Coronary artery (tissue), 2 donors: Measurements from ENCODE around the gene MBLAC1.
A peak's percentile ranks its signal among the peaks of the same experiment; 100 is the strongest.

Source experiments
- DNase-seq: peaks from one replicate; pipeline ENCODE4 v3.0.0-alpha.2; 2017; ENCODE audit warnings: low spot score
- H3K27ac ChIP-seq, 2 donors: fragments of 200-600 bp; sonication (generic); one replicate each; pipeline ENCODE4 v1.5.1; 2016 to 2019
- H3K4me3 ChIP-seq: fragments of 200-600 bp; sonication (generic); 2 replicates; pipeline ENCODE4 v1.5.1; 2016; ENCODE audit warnings: mild to moderate bottlenecking, moderate library complexity
- TF ChIP-seq, protein P1 (sequence below): fragments of 200-600 bp; sonication (generic); IDR thresholded peaks from one replicate; pipeline ENCODE4 v1.5.1; 2019; ENCODE audit warnings: antibody characterized with exemption

MBLAC1 gene

DNA sequence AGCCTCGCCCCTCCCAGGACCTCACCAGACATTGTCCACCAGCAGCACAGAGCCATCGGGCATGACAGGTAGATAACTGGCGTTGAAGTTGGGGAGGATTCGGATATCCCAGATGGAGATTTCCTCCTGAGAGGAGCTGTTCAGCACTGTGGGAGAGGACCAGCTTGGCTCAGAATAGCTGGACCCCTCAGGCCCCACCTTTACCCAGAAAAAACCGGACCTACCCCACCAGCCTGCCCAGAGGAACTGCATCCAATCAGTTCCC lies 30.2 kb downstream of the MBLAC1 start:
- TF ChIP-seq, protein P1, sequence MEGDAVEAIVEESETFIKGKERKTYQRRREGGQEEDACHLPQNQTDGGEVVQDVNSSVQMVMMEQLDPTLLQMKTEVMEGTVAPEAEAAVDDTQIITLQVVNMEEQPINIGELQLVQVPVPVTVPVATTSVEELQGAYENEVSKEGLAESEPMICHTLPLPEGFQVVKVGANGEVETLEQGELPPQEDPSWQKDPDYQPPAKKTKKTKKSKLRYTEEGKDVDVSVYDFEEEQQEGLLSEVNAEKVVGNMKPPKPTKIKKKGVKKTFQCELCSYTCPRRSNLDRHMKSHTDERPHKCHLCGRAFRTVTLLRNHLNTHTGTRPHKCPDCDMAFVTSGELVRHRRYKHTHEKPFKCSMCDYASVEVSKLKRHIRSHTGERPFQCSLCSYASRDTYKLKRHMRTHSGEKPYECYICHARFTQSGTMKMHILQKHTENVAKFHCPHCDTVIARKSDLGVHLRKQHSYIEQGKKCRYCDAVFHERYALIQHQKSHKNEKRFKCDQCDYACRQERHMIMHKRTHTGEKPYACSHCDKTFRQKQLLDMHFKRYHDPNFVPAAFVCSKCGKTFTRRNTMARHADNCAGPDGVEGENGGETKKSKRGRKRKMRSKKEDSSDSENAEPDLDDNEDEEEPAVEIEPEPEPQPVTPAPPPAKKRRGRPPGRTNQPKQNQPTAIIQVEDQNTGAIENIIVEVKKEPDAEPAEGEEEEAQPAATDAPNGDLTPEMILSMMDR, result no peak
- no peak for DNase-seq
- Histone ChIP-seq H3K27ac (peak overlapping the region in 1 of 2 donors; percentile 84), H3K4me3 (peak overlapping the region; percentile 91)

DNA sequence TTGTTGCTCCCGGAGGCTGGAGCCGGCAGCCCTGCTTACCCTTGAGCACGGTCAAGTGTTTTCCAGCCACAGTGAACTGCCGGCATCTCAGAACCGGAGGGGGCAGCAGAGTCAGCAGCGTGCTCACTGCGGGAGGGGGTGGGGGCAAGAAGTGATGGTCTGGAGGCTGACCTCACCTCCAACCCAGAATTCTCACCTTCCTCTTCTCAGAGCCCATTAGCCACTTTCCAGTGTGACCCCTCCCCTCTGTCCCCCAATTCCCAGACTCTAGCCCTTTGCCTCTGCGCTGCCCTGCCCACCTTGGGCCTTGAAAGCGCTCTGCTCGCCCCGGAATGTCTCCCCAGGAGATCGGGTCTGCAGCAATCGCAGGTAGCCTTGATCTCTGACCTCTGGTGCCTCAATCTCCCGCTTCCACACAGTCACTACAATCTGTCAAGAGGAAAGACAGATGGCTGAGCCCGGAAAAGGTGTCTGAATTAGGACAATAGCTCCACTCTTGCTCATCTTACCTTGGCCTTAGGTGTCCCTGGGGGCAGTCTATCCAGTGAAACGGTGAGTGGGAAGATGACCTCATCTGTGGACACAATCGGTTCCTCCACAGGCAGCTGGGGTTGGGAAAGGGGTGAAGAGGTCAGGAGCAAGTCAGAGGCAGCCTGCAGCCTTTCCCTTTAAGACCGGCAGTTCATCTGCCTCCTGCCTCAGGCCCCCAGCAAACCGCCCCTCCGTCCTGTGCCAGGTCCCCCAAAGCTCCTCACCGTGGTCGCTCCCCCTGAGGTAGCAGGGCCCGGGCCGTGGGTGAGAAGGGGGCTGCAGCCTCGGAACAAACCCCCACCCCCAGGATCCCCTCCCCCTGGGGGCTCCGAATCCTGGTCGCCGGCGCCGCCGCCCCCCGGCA lies 30.8 kb downstream of the MBLAC1 start:
- TF ChIP-seq, protein P1, result no peak
- Histone ChIP-seq H3K4me3 (peak overlapping the region; percentile 91), H3K27ac (peak overlapping the region; percentile 63 to 84)
- no peak for DNase-seq

DNA sequence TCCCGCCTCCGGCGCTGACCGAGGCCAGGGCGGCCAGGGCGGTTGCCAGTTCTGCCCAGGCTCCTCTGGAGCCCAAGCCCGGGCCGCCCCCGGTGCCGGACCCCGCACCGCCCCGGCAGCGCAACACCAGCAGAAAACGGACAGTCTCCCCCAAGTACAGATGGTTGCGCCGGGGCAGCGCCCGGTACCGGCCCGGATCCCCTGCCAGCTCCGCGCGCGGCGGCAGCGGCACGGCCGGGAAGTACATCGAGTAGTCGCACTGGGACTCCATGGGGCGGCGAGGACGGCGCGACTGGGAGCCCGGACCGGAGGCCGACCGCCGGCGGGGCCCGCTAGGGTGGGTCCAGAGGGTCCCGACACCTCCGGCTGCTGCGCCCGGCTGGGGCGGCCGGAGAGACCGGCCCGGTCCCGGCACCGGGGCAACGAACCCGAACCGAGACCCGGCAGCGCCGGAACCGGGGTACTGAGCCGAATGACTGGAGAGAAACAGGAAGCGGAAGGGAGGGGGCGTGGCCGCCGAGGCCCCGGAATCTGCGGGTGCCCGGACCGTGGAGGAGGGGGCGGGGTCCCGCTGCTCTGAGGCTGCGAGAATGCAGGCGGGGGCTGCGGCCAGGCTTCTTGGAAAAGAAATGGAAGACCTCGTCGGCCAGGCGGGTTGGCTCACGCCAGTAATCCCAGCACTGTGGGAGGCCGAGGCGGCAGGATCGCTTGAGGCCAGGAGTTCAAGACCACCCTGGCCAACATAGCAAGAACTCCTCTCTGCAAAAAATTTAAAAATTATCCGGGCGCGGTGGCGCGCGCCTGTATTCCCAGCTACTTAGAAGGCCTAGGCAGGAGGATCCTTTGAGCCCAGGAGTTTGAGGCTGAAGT lies 31.7 kb downstream of the MBLAC1 start, which contains the start of gene TRAPPC14:
Gene TRAPPC14 (minus strand): TSS at position 495 of the 870 bp plus-strand sequence. CDS start 224 bp downstream, at position 271.
- peak; percentile 93 for DNase-seq
- TF ChIP-seq, protein P1, result no peak
- peak within 1 kb of the TSS; percentile 91 for H3K4me3 ChIP-seq
- H3K27ac ChIP-seq, result peak within 1 kb of the TSS; percentile 63 to 84

DNA sequence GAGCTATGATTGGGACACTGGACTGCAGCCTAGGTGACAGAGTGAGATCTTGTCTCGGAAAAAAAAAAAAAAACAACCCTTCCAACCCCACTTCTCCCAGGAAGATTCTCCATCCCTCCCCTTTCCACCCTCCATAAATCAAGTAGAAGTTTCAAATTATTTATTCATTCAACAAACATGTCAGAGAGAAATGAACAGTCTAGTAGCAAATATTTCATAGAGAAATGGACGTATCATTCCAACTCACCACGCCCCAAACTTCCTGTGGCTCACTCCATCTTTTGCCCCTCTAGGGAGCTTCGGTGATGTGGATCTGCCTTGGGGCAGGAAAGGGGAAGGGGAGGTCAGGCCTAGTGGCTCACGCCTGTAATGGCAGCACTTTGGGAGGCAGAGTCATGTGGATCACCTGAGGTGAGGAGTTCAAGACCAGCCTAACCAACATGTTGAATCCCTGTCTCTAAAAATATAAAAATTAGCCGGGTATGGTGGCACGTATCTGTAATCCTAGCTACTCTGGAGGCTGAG lies 32.4 kb downstream of the MBLAC1 start:
- peak overlapping the region; percentile 91 for H3K4me3 ChIP-seq
- peak overlapping the region in 1 of 2 donors; percentile 84 for H3K27ac ChIP-seq
- TF ChIP-seq, protein P1, result no peak
- DNase-seq, result no peak

DNA sequence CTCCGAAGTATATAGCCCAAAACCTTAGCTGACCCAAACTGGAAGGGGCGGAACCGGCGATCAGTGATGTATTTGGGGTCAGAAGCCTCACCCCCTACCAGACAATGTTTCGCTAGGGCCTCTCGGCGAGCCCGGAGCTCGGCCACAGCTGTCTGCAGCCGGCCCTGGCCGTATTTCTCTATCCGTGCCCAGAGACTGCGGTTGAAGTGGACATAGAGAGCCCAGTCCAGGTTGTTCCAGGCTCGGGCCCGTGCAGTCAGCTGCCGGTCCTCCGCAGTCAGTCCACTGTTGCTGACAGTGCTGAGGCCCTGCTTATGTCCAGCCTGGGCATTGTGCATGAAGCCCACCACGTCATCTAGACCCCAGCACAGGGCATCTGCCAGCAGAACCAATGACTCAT lies 33.3 kb downstream of the MBLAC1 start:
- no peak for DNase-seq
- H3K27ac ChIP-seq, result no peak overlapping the region
- no peak overlapping the region for H3K4me3 ChIP-seq
- TF ChIP-seq, protein P1, result no peak

DNA sequence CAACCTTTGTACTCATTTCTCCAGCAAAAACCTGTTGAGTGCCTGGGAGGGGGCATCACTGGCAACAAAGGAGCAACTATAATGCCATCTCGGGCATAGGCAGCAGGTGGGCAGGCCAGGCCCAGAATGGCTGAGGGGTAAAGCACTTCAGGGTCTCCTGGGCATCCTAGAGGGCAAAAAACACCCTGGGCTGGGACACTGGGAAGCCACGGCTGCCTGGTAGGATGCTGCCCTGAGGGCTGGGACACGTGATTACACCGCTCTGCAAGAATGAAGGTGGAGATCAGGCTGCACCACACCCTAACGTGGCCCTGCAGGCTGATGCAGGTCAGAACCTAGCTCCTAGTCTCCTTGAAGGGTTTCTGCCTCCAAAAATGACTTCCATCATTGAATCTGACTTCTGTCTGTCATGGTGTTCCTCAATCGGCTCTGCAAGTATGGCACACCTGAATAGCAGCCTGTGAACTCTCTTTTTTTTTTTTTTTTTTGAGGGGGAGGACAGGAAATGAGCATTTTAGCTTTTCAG lies 36.3 kb downstream of the MBLAC1 start:
- no peak overlapping the region for H3K4me3 ChIP-seq
- no peak overlapping the region for H3K27ac ChIP-seq
- DNase-seq, result no peak
- TF ChIP-seq, protein P1, result no peak
